Skin of body (tissue), 2 donors: ENCODE data around the gene POU4F3. TPM values are rescaled to one million over a fixed set of nuclear protein-coding genes. Genes with fewer than 3 reads are reported as not detected.

Experiments used
- DNase-seq: peaks from one replicate; lab custom pipeline; 2025; lab: John Stamatoyannopoulos, UW
- total RNA-seq: library from RNA; depleted of rRNA; stranded (reverse); fragments of >200 nt; gene quantifications from one replicate; pipeline ENCODE4 v1.2.3, GENCODE V29; 2014

POU4F3 gene
- total RNA-seq, 1 donor from 2014 or later, result 0.10 TPM

GRCh38 chr5:146390469-146390868, 51.8 kb downstream of the POU4F3 start:
- DNase-seq, result no peak

Other genes with a start within 250 kb of the POU4F3 start
- gene PLAC8L1, start 233.3 kb upstream of the POU4F3 start, total RNA-seq, result not detected
- 101 TPM for gene LARS1, start 156.2 kb upstream of the POU4F3 start, total RNA-seq
- 34.9 TPM for gene RBM27, start 135.2 kb upstream of the POU4F3 start, total RNA-seq
- 65.2 TPM for gene TCERG1, start 108.5 kb downstream of the POU4F3 start, total RNA-seq
- not detected for gene GPR151, start 177.4 kb downstream of the POU4F3 start, total RNA-seq